Uterus (tissue), 2 donors: Measurements from ENCODE around the gene YWHAB.
"Not testable (repeated sequence)": the region's sequence is repeated elsewhere in the genome, so short reads cannot be mapped to it uniquely, and the experiment has no call there.

Experiments
- POLR2A ChIP-seq, 2 donors: fragments of 450-650 bp; IDR thresholded peaks; one replicate each; pipeline ENCODE4 v1.6.1; 2016; ENCODE audit warnings: antibody characterized with exemption in 2 of 2, mild to moderate bottlenecking in 1 of 2, moderate library complexity in 1 of 2
- TF ChIP-seq, protein P1 (sequence below), 4 experiments: fragments of 200-600 bp in 2 of 4; fragments of 450-650 bp in 2 of 4; sonication (generic) in 2 of 4; IDR thresholded peaks; one replicate each; pipeline ENCODE4 v1.5.1; 2016 to 2019; ENCODE audit warnings: antibody characterized with exemption in 4 of 4, mild to moderate bottlenecking in 2 of 4, moderate library complexity in 1 of 4

DNA sequence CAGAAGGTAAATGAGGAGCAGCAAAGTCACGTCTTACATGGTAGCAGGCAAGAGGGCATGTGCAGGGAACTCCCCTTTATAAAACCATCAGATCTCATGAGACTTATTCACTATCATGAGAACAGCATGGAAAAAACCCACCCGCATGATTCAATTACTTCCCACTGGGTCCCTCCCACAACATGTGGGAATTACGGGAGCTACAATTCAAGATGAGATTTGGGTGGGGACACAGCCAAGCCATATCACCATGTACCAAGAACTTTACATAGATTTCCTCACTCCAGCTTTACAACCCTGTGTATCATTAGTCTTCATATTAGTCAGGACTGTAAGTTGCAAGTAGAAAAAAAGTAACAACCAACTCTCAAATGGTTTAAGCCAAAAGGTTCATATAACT lies 21.0 kb upstream of the YWHAB start:
- TF ChIP-seq, protein P1, sequence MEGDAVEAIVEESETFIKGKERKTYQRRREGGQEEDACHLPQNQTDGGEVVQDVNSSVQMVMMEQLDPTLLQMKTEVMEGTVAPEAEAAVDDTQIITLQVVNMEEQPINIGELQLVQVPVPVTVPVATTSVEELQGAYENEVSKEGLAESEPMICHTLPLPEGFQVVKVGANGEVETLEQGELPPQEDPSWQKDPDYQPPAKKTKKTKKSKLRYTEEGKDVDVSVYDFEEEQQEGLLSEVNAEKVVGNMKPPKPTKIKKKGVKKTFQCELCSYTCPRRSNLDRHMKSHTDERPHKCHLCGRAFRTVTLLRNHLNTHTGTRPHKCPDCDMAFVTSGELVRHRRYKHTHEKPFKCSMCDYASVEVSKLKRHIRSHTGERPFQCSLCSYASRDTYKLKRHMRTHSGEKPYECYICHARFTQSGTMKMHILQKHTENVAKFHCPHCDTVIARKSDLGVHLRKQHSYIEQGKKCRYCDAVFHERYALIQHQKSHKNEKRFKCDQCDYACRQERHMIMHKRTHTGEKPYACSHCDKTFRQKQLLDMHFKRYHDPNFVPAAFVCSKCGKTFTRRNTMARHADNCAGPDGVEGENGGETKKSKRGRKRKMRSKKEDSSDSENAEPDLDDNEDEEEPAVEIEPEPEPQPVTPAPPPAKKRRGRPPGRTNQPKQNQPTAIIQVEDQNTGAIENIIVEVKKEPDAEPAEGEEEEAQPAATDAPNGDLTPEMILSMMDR (IDR thresholded peaks at IDR 0.05): not testable (repeated sequence)
- not testable (repeated sequence) for TF ChIP-seq POLR2A (IDR thresholded peaks at IDR 0.05)
